Lung (tissue), 12 donors: Measurements from ENCODE around the gene ERVMER34-1. TPM values are rescaled to one million over a fixed set of nuclear protein-coding genes. Genes with fewer than 3 reads are reported as not detected.

Experiments
- ATAC-seq: fragments of 200-7000 bp; cut with Tn5 transposase; one replicate; pipeline ENCODE4 v1.9.1; 2020; ENCODE audit warnings: moderate number of reproducible peaks; ENCODE audit not compliant: insufficient read depth, low FRiP score
- DNase-seq, 3 donors: peaks; one replicate each; pipeline ENCODE4 v3.0.0-alpha.2; 2013 to 2017
- H3K27ac ChIP-seq, 2 donors: one replicate each; pipeline ENCODE4 v1.5.1; 2013; ENCODE audit warnings: mild to moderate bottlenecking in 2 of 2, moderate library complexity in 2 of 2, control low read depth in 1 of 2, inconsistent platforms in 1 of 2, low read depth in 1 of 2, low read length in 1 of 2
- H3K27me3 ChIP-seq, 3 donors: one replicate each; pipeline ENCODE4 v1.5.1; 2013; ENCODE audit warnings: low read length in 2 of 3; ENCODE audit not compliant: control insufficient read depth in 3 of 3, insufficient read depth in 3 of 3
- H3K36me3 ChIP-seq, 4 donors: one replicate each; pipeline ENCODE4 v1.5.1; 2013; ENCODE audit warnings: low read length in 4 of 4, mild to moderate bottlenecking in 1 of 4, moderate library complexity in 1 of 4; ENCODE audit not compliant: control insufficient read depth in 4 of 4, insufficient read depth in 4 of 4
- H3K4me1 ChIP-seq, 5 donors: one replicate each; pipeline ENCODE4 v1.5.1; 2013; ENCODE audit warnings: low read length in 5 of 5, mild to moderate bottlenecking in 2 of 5, moderate library complexity in 1 of 5; ENCODE audit not compliant: control insufficient read depth in 5 of 5, insufficient read depth in 5 of 5
- H3K4me3 ChIP-seq: one replicate; pipeline ENCODE4 v1.5.1; 2013; ENCODE audit warnings: mild to moderate bottlenecking, control low read depth, moderate library complexity
- H3K9ac ChIP-seq, 2 donors: one replicate each; pipeline ENCODE4 v1.5.1; 2013; ENCODE audit warnings: low read length in 2 of 2, control low read depth in 1 of 2; ENCODE audit not compliant: insufficient read depth in 1 of 2
- H3K9me3 ChIP-seq, 4 donors: one replicate each; pipeline ENCODE4 v1.5.1; 2013; ENCODE audit warnings: low read length in 3 of 4, mild to moderate bottlenecking in 1 of 4, moderate library complexity in 1 of 4; ENCODE audit not compliant: control insufficient read depth in 4 of 4, insufficient read depth in 3 of 4
- WGBS, 2 donors: extraction: QIAGEN DNeasy Blood & Tissue Kit; methylation state at CpG; one replicate each; pipeline ENCODE4 v1.1.7; 2013; 5-methylcytosine and 5-hydroxymethylcytosine counted together
- polyA plus RNA-seq, 2 donors: library from polyadenylated mRNA; stranded (reverse); fragments of 200-250 nt; gene quantifications; one replicate each; pipeline ENCODE4 v1.2.1, GENCODE V29; 2013
- total RNA-seq, 2 donors: library from RNA; depleted of rRNA in 1 of 2; stranded (reverse); fragments of >200 nt in 1 of 2; gene quantifications; one replicate each; pipeline ENCODE4 v1.2.1, GENCODE V29; 2014 to 2021
- TF ChIP-seq, protein P1 (sequence below): IDR thresholded peaks from 2 replicates; pipeline ENCODE4 v1.5.1; 2012; ENCODE audit warnings: mild to moderate bottlenecking; ENCODE audit errors: control extremely low read depth, extremely low read depth
- donor health status: control.
- donor health status: control.
- donor health status: Bipolar disorder and iron deficiency.
- donor health status: healthy.
- donor health status: DM: yes; HTN: yes; CAD: no.

Gene ERVMER34-1
- total and polyA plus RNA-seq, 4 donors: 0.83 to 2.2 (median 0.91) TPM

- H3K9ac ChIP-seq: no peak overlapping the region
- H3K4me1 ChIP-seq: peaks cover 0 to 11% (median 0%) of the 10 kb centered on the region in 5 donors
- H3K36me3 ChIP-seq: no peaks in the 10 kb centered on the region
- no peak overlapping the region for H3K27ac ChIP-seq
- WGBS, 2 donors: 93 to 95% methylated on average over 6 of the region's 6 CpGs
- DNase-seq (no peak), ATAC-seq (no peak)
- peaks cover 0 to 7% (median 0%) of the 10 kb centered on the region in 3 donors for H3K27me3 ChIP-seq
- TF ChIP-seq, protein P1, sequence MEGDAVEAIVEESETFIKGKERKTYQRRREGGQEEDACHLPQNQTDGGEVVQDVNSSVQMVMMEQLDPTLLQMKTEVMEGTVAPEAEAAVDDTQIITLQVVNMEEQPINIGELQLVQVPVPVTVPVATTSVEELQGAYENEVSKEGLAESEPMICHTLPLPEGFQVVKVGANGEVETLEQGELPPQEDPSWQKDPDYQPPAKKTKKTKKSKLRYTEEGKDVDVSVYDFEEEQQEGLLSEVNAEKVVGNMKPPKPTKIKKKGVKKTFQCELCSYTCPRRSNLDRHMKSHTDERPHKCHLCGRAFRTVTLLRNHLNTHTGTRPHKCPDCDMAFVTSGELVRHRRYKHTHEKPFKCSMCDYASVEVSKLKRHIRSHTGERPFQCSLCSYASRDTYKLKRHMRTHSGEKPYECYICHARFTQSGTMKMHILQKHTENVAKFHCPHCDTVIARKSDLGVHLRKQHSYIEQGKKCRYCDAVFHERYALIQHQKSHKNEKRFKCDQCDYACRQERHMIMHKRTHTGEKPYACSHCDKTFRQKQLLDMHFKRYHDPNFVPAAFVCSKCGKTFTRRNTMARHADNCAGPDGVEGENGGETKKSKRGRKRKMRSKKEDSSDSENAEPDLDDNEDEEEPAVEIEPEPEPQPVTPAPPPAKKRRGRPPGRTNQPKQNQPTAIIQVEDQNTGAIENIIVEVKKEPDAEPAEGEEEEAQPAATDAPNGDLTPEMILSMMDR: no peak
- H3K9me3 ChIP-seq: no peaks in the 10 kb centered on the region
- H3K4me3 ChIP-seq: no peak overlapping the region
Observed at GRCh38 chr4:52752936-52753335, 1.7 kb upstream of the ERVMER34-1 start.

- H3K9me3 ChIP-seq: no peaks in the 10 kb centered on the region
- DNase-seq (peak in 2 of 3 donors; percentile 59 to 64), ATAC-seq (peak; percentile 83)
- peaks cover 0 to 7% (median 0%) of the 10 kb centered on the region in 3 donors for H3K27me3 ChIP-seq
- no peak overlapping the region for H3K27ac ChIP-seq
- peaks cover 0 to 11% (median 0%) of the 10 kb centered on the region in 5 donors for H3K4me1 ChIP-seq
- H3K4me3 ChIP-seq: peak overlapping the region; percentile 29
- H3K9ac ChIP-seq: no peak overlapping the region
- TF ChIP-seq, protein P1: no peak
- no peaks in the 10 kb centered on the region for H3K36me3 ChIP-seq
- 8 to 9% methylated on average over 26 of the region's 26 CpGs for WGBS, 2 donors
Observed at GRCh38 chr4:52751487-52751911, 274 bp upstream of the ERVMER34-1 start.

DNA sequence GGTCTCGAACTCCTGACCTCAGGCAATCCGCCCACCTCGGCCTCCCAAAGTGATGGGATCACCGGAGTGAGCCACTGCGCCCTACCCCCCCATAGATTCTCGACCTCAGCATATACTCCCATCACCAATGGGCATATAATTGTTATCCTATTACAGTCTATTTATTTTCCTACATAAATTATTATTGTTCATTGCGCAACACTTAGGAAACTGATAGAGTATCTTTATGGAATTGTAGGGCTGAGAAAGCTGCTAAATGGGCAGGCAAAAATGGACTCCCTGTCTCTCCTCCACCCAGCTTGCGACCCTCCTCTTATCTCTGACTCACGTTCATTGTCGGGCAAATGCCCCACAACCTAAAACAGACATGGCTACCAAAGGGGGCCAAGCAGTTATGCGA is 1.0 kb downstream of the ERVMER34-1 start:
- peaks cover 0 to 11% (median 0%) of the 10 kb centered on the region in 5 donors for H3K4me1 ChIP-seq
- H3K9ac ChIP-seq: no peak overlapping the region
- WGBS, 2 donors: 95% methylated on average over 11 of the region's 11 CpGs
- no peaks in the 10 kb centered on the region for H3K9me3 ChIP-seq
- no peak overlapping the region for H3K4me3 ChIP-seq
- no peak overlapping the region for H3K27ac ChIP-seq
- DNase-seq: no peak
- peaks cover 0 to 7% (median 0%) of the 10 kb centered on the region in 3 donors for H3K27me3 ChIP-seq
- ATAC-seq: no peak
- TF ChIP-seq, protein P1: no peak
- H3K36me3 ChIP-seq: no peaks in the 10 kb centered on the region

GRCh38 chr4:52748432-52748831 is 2.8 kb downstream of the ERVMER34-1 start:
- Histone ChIP-seq H3K27me3 (peaks cover 0 to 7% (median 0%) of the 10 kb centered on the region in 3 donors), H3K4me1 (peaks cover 0 to 11% (median 0%) of the 10 kb centered on the region in 5 donors)

More at GRCh38 chr4:52748432-52748831, 2.8 kb downstream of the ERVMER34-1 start:
- H3K36me3 ChIP-seq: no peaks in the 10 kb centered on the region
- no peaks in the 10 kb centered on the region for H3K9me3 ChIP-seq
- TF ChIP-seq, protein P1: no peak
- WGBS, 2 donors: 95 to 96% methylated on average over 6 of the region's 6 CpGs
- no peak overlapping the region for H3K27ac ChIP-seq
- H3K4me3 ChIP-seq: no peak overlapping the region
- no peak for ATAC-seq
- no peak overlapping the region for H3K9ac ChIP-seq
- DNase-seq: peak in 1 of 3 donors; percentile 19
